SK-N-SH treated with all-trans-retinoic acid at 6 μM for 48 hours (cell line): ENCODE results near the gene LYPD3.

Experiments
- ESRRG ChIP-seq: fragments of 250-450 bp; sonication (Bioruptor Pico); IDR thresholded peaks from 2 replicates; pipeline ENCODE4 v1.6.1; 2021; ENCODE audit warnings: mild to moderate bottlenecking
- ISL1 ChIP-seq: fragments of 250-450 bp; sonication (Bioruptor Pico); IDR thresholded peaks from 2 replicates; pipeline ENCODE4 v2.1.2; 2022; ENCODE audit warnings: mild to moderate bottlenecking, moderate library complexity
- TF ChIP-seq, protein P1 (sequence below): fragments of 250-450 bp; sonication (Bioruptor Pico); IDR thresholded peaks from 2 replicates; pipeline ENCODE4 v1.8.0; 2020; ENCODE audit warnings: mild to moderate bottlenecking, moderate library complexity, borderline replicate concordance
- TF ChIP-seq, protein P2 (sequence below): fragments of 250-450 bp; sonication (Bioruptor Pico); IDR thresholded peaks from 2 replicates; pipeline ENCODE4 v1.5.1; 2020; ENCODE audit warnings: low read depth, mild to moderate bottlenecking, moderate library complexity

Gene LYPD3

DNA sequence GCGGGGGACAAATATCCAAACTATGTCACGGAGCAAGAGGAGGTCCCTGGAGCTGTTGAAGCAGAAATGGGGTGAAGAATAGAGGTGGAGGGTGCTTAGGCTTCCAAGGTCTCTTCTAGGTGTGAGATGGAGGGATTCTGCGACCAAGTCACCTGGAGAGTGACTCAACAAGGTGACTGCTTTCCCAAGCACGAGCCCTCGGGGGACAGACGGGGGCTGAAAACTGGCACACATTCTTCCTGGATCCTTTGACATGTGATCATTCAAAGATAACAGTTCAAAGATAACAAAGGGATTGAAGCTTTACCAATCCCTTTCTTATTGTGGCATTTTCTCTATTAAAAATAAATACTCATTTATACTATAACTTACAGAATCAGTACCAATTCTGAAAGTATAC is 53.0 kb downstream of the LYPD3 start (continued):
- TF ChIP-seq, protein P1, sequence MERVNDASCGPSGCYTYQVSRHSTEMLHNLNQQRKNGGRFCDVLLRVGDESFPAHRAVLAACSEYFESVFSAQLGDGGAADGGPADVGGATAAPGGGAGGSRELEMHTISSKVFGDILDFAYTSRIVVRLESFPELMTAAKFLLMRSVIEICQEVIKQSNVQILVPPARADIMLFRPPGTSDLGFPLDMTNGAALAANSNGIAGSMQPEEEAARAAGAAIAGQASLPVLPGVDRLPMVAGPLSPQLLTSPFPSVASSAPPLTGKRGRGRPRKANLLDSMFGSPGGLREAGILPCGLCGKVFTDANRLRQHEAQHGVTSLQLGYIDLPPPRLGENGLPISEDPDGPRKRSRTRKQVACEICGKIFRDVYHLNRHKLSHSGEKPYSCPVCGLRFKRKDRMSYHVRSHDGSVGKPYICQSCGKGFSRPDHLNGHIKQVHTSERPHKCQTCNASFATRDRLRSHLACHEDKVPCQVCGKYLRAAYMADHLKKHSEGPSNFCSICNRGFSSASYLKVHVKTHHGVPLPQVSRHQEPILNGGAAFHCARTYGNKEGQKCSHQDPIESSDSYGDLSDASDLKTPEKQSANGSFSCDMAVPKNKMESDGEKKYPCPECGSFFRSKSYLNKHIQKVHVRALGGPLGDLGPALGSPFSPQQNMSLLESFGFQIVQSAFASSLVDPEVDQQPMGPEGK (CRISPR knock-in tag), result no peak
- no peak for TF ChIP-seq ISL1 (CRISPR knock-in tag)
- TF ChIP-seq, protein P2, sequence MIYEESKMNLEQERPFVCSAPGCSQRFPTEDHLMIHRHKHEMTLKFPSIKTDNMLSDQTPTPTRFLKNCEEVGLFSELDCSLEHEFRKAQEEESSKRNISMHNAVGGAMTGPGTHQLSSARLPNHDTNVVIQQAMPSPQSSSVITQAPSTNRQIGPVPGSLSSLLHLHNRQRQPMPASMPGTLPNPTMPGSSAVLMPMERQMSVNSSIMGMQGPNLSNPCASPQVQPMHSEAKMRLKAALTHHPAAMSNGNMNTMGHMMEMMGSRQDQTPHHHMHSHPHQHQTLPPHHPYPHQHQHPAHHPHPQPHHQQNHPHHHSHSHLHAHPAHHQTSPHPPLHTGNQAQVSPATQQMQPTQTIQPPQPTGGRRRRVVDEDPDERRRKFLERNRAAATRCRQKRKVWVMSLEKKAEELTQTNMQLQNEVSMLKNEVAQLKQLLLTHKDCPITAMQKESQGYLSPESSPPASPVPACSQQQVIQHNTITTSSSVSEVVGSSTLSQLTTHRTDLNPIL, result no peak
- TF ChIP-seq ESRRG (CRISPR knock-in tag), result no peak
